Ishikawa (cell line): ENCODE results near the gene DGKQ.

Experiments
- CEBPB ChIP-seq: IDR thresholded peaks from 2 replicates; pipeline ENCODE4 v1.6.1; 2012
- EP300 ChIP-seq: IDR thresholded peaks from 2 replicates; pipeline ENCODE4 v1.6.1; 2012; ENCODE audit warnings: borderline replicate concordance
- RAD21 ChIP-seq: IDR thresholded peaks from 2 replicates; pipeline ENCODE4 v1.6.1; 2012; ENCODE audit warnings: low read depth
- TCF12 ChIP-seq: IDR thresholded peaks from 2 replicates; pipeline ENCODE4 v1.6.1; 2012; ENCODE audit warnings: low read depth
- TEAD4 ChIP-seq: IDR thresholded peaks from 2 replicates; pipeline ENCODE4 v1.6.1; 2012
- YY1 ChIP-seq: IDR thresholded peaks from 2 replicates; pipeline ENCODE4 v1.6.1; 2012; ENCODE audit warnings: low read depth
- TF ChIP-seq, protein P1 (sequence below): IDR thresholded peaks from 2 replicates; pipeline ENCODE4 v1.6.1; 2012

DNA sequence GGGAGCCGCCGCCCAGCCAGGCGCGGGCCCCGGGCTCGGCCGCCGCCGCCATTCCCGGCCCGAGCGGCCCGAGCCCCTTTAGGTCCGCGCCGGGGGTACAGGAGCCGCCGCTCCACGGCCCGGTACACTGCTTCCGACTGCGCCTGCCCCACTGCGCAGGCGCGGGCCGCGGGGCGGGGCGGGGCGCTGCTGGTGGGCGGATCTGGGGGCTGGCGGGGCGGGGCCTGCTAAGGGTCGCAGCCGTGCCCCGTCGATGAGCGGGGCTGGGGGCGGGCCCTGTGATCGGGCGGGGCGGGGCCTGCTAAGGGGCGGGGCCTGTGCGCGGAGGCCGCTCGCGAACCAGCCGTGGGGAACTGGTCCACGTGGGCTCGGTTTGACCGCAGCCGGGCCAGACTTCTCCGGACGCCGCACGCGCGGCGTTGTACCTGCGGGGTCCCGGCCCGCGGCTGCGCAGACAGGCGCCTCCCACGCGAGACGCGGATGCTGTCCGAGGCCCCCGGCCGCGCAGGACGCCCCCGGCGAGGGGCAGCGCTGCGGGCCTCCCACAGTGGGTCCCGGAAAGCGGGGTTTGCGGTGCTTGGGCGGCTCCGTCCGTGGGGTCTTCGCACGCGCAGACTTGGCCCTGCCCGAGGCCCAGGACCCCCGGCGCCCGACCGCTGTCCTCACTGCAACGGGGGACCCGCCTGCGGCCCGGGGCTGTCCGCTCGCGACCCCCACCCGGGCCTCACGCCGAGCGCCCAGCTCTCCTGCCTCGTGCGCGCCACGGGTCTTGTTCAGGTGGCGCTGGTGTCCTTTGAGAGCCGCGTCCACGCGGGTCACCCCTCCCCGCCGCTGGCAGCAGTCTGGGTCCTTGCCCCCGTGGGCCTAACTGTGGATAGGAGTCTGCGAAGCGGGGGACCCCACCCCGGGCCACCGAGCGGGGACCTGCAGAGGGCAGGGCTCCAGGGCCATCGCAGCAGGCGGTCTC is at the start of gene DGKQ:
- TF ChIP-seq TEAD4 (no peak), CEBPB (no peak), RAD21 (no peak), TCF12 (no peak), EP300 (no peak), YY1 (no peak)
- TF ChIP-seq, protein P1, sequence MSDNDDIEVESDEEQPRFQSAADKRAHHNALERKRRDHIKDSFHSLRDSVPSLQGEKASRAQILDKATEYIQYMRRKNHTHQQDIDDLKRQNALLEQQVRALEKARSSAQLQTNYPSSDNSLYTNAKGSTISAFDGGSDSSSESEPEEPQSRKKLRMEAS: 0 out of 2 replicates have a peak, but pooled peaks have one; percentile 51
